Ectodermal cell (in vitro differentiated cells): ENCODE data around the gene ZP2.

Experiments
- H3K27ac ChIP-seq: 2 replicates; pipeline ENCODE4 v1.7.0; 2013; ENCODE audit warnings: mild to moderate bottlenecking, low read depth, low read length; ENCODE audit not compliant: insufficient read depth, poor library complexity, severe bottlenecking
- H3K27me3 ChIP-seq: 2 replicates; pipeline ENCODE4 v1.7.0; 2013; ENCODE audit warnings: mild to moderate bottlenecking, low read length; ENCODE audit not compliant: insufficient read depth, control insufficient read depth, poor library complexity, severe bottlenecking
- H3K36me3 ChIP-seq: one replicate; pipeline ENCODE4 v1.7.0; 2013; ENCODE audit warnings: low read length; ENCODE audit not compliant: control insufficient read depth, insufficient read depth
- H3K4me1 ChIP-seq: one replicate; pipeline ENCODE4 v1.7.0; 2013; ENCODE audit warnings: low read length; ENCODE audit not compliant: control insufficient read depth, insufficient read depth
- H3K4me3 ChIP-seq: 2 replicates; pipeline ENCODE4 v1.7.0; 2013; ENCODE audit warnings: low read depth, low read length, control low read depth; ENCODE audit not compliant: insufficient read depth
- H3K9me3 ChIP-seq: 2 replicates; pipeline ENCODE4 v1.7.0; 2013; ENCODE audit warnings: mild to moderate bottlenecking, low read length, moderate library complexity; ENCODE audit not compliant: control insufficient read depth
- WGBS, 2 experiments: methylation state at CpG; one replicate each; pipeline ENCODE4 v1.1.7; 2013; ENCODE audit warnings: missing lambda C conversion rate in 2 of 2; 5-methylcytosine and 5-hydroxymethylcytosine counted together

Gene ZP2

GRCh38 chr16:21235199-21235585 is 23.8 kb upstream of the ZP2 start:
- no peaks in the 10 kb centered on the region for H3K9me3 ChIP-seq
- no peaks in the 10 kb centered on the region for H3K27me3 ChIP-seq
- no peaks in the 10 kb centered on the region for H3K4me1 ChIP-seq
- H3K36me3 ChIP-seq, result no peaks in the 10 kb centered on the region
- 92 to 93% methylated on average over 3 of the region's 3 CpGs for WGBS, 2 experiments
- no peak overlapping the region for H3K4me3 ChIP-seq
- H3K27ac ChIP-seq, result no peak overlapping the region

- no peaks in the 10 kb centered on the region for H3K9me3 ChIP-seq
- H3K36me3 ChIP-seq, result no peaks in the 10 kb centered on the region
- no peaks in the 10 kb centered on the region for H3K27me3 ChIP-seq
- H3K4me1 ChIP-seq, result no peaks in the 10 kb centered on the region
- WGBS, 2 experiments, result 93 to 95% methylated on average over 9 to 11 of the region's 11 CpGs
- no peak within 1 kb of the TSS for H3K27ac ChIP-seq
- no peak within 1 kb of the TSS for H3K4me3 ChIP-seq
Measured at GRCh38 chr16:21233521-21234150, 22.3 kb upstream of the ZP2 start, which contains the start of gene ANKS4B. Gene ANKS4B (plus strand): TSS chr16:21233699. CDS start chr16:21233738, 39 bp downstream.

GRCh38 chr16:21233045-21233520 is 21.7 kb upstream of the ZP2 start:
- H3K27ac ChIP-seq, result no peak overlapping the region
- 100% methylated on average over 1 of the region's 1 CpG for WGBS, 2 experiments
- H3K4me1 ChIP-seq, result no peaks in the 10 kb centered on the region
- no peaks in the 10 kb centered on the region for H3K36me3 ChIP-seq
- H3K4me3 ChIP-seq, result no peak overlapping the region
- H3K27me3 ChIP-seq, result no peaks in the 10 kb centered on the region
- no peaks in the 10 kb centered on the region for H3K9me3 ChIP-seq

- Histone ChIP-seq H3K27me3 (no peaks in the 10 kb centered on the region), H3K36me3 (no peaks in the 10 kb centered on the region), H3K4me3 (no peak overlapping the region), H3K9me3 (no peaks in the 10 kb centered on the region), H3K27ac (no peak overlapping the region), H3K4me1 (no peaks in the 10 kb centered on the region)
- 93 to 95% methylated on average over 2 of the region's 2 CpGs for WGBS, 2 experiments
Measured at GRCh38 chr16:21228361-21228872, 17.0 kb upstream of the ZP2 start.

- no peak overlapping the region for H3K4me3 ChIP-seq
- no peaks in the 10 kb centered on the region for H3K27me3 ChIP-seq
- H3K9me3 ChIP-seq, result no peaks in the 10 kb centered on the region
- no peaks in the 10 kb centered on the region for H3K36me3 ChIP-seq
- peaks cover under 1% of the 10 kb centered on the region for H3K4me1 ChIP-seq
- H3K27ac ChIP-seq, result no peak overlapping the region
Measured at GRCh38 chr16:21227866-21228265, 16.5 kb upstream of the ZP2 start.

- H3K9me3 ChIP-seq, result no peaks in the 10 kb centered on the region
- no peak overlapping the region for H3K27ac ChIP-seq
- H3K4me3 ChIP-seq, result no peak overlapping the region
- no peaks in the 10 kb centered on the region for H3K27me3 ChIP-seq
- no peaks in the 10 kb centered on the region for H3K36me3 ChIP-seq
- peaks cover 4% of the 10 kb centered on the region for H3K4me1 ChIP-seq
Measured at GRCh38 chr16:21226749-21227148, 15.4 kb upstream of the ZP2 start.

GRCh38 chr16:21224800-21225199 is 13.4 kb upstream of the ZP2 start:
- H3K36me3 ChIP-seq, result no peaks in the 10 kb centered on the region
- WGBS, 2 experiments, result 85 to 95% methylated on average over 2 of the region's 2 CpGs
- H3K9me3 ChIP-seq, result no peaks in the 10 kb centered on the region
- peaks cover 4% of the 10 kb centered on the region for H3K4me1 ChIP-seq
- H3K27me3 ChIP-seq, result no peaks in the 10 kb centered on the region
- H3K27ac ChIP-seq, result no peak overlapping the region
- H3K4me3 ChIP-seq, result no peak overlapping the region

- WGBS, 2 experiments, result 75 to 85% methylated on average over 9 of the region's 9 CpGs
- H3K27ac ChIP-seq, result no peak overlapping the region
- no peaks in the 10 kb centered on the region for H3K27me3 ChIP-seq
- no peak overlapping the region for H3K4me3 ChIP-seq
- H3K36me3 ChIP-seq, result no peaks in the 10 kb centered on the region
- H3K9me3 ChIP-seq, result no peaks in the 10 kb centered on the region
- peaks cover 4% of the 10 kb centered on the region for H3K4me1 ChIP-seq
Measured at GRCh38 chr16:21223787-21224186, 12.4 kb upstream of the ZP2 start.

- H3K4me1 ChIP-seq, result peaks cover 4% of the 10 kb centered on the region
- no peak overlapping the region for H3K4me3 ChIP-seq
- no peaks in the 10 kb centered on the region for H3K36me3 ChIP-seq
- no peaks in the 10 kb centered on the region for H3K27me3 ChIP-seq
- H3K27ac ChIP-seq, result no peak overlapping the region
- 69 to 77% methylated on average over 4 of the region's 4 CpGs for WGBS, 2 experiments
- H3K9me3 ChIP-seq, result no peaks in the 10 kb centered on the region
Measured at GRCh38 chr16:21222495-21223337, 11.3 kb upstream of the ZP2 start.

GRCh38 chr16:21219551-21219950 is 8.2 kb upstream of the ZP2 start:
- no peaks in the 10 kb centered on the region for H3K36me3 ChIP-seq
- peaks cover 4% of the 10 kb centered on the region for H3K4me1 ChIP-seq
- H3K27ac ChIP-seq, result no peak overlapping the region
- no peaks in the 10 kb centered on the region for H3K9me3 ChIP-seq
- no peak overlapping the region for H3K4me3 ChIP-seq
- WGBS, 2 experiments, result 100% methylated on average over 2 of the region's 2 CpGs; no CpG with 5 or more reads in 1 of the 2 experiments
- H3K27me3 ChIP-seq, result no peaks in the 10 kb centered on the region
